Suprapubic skin (tissue), 4 donors: Measurements from ENCODE around the gene SOD1.

Experiments
- POLR2A ChIP-seq, 2 donors: fragments of 450-650 bp; IDR thresholded peaks; one replicate each; pipeline ENCODE4 v1.6.1; 2017; ENCODE audit warnings: antibody characterized with exemption in 2 of 2, mild to moderate bottlenecking in 2 of 2, moderate library complexity in 2 of 2
- POLR2AphosphoS5 ChIP-seq, 3 donors: sonication (generic); formaldehyde crosslinking; IDR thresholded peaks; one replicate each; pipeline ENCODE4 v1.6.1; 2017; ENCODE audit warnings: antibody characterized with exemption in 3 of 3

GRCh38 chr21:31650930-31651329 lies 8.6 kb upstream of the SOD1 start:
- TF ChIP-seq POLR2A (IDR thresholded peaks at IDR 0.05) (no peak), POLR2AphosphoS5 (IDR thresholded peaks at IDR 0.05) (no peak)
